Caco-2 (cell line): ENCODE measurements around the gene TNFRSF18. TPM values are rescaled to one million over a fixed set of nuclear protein-coding genes. Genes with fewer than 3 reads are reported as not detected.

Experiments
- BruUV-seq: library from RNA; stranded (reverse); fragments of 400-500 nt; replicated peaks from 2 replicates; lab custom pipeline; 2021; lab: Mats Ljungman, UMichigan
- CTCF ChIA-PET: fragments of 300-600 bp; sonication (Branson Sonifier 250); formaldehyde crosslinking; loops from one replicate; lab custom pipeline; 2022; ENCODE audit warnings: antibody characterized with exemption; lab: Charles Lee
- POLR2A ChIA-PET: fragments of 300-600 bp; sonication (Branson Sonifier 250); formaldehyde crosslinking; loops from one replicate; lab custom pipeline; 2022; ENCODE audit warnings: antibody characterized with exemption; lab: Charles Lee
- DNase-seq, 2 experiments: peaks; one replicate each; pipeline versions ENCODE4 v3.0.0 to v3.0.0-alpha.2; 2020 to 2022
- H3K27me3 ChIP-seq: replicated peaks from 2 replicates; pipeline ENCODE4 v1.6.0; 2011; ENCODE audit warnings: low read length; ENCODE audit not compliant: control insufficient read depth, insufficient read depth
- H3K36me3 ChIP-seq: 2 replicates; pipeline ENCODE4 v1.5.1; 2011; ENCODE audit warnings: low read length; ENCODE audit not compliant: control insufficient read depth, insufficient read depth
- H3K4me1 ChIP-seq: fragments of 250-450 bp; sonication (Bioruptor Pico); 2 replicates; pipeline ENCODE4 v1.5.1; 2020; ENCODE audit warnings: mild to moderate bottlenecking
- H3K4me3 ChIP-seq: 2 replicates; pipeline ENCODE4 v1.5.1; 2011; ENCODE audit warnings: low read depth, mild to moderate bottlenecking, control low read depth, low read length
- H3K9me3 ChIP-seq: fragments of 250-450 bp; sonication (Bioruptor Pico); 2 replicates; pipeline ENCODE4 v1.5.1; 2020; ENCODE audit warnings: mild to moderate bottlenecking, moderate library complexity
- H3K27ac Mint-ChIP-seq: one replicate; pipeline ENCODE4 v1.8.0; 2022; ENCODE audit warnings: mixed read lengths; ENCODE audit not compliant: unreplicated experiment
- H3K27me3 Mint-ChIP-seq: one replicate; pipeline ENCODE4 v1.8.0; 2022; ENCODE audit warnings: mixed read lengths; ENCODE audit not compliant: insufficient read depth, unreplicated experiment
- H3K36me3 Mint-ChIP-seq: one replicate; pipeline ENCODE4 v1.8.0; 2022; ENCODE audit warnings: mild to moderate bottlenecking, mixed read lengths; ENCODE audit not compliant: insufficient read depth, unreplicated experiment
- H3K4me1 Mint-ChIP-seq: one replicate; pipeline ENCODE4 v1.8.0; 2022; ENCODE audit warnings: low read depth, mixed read lengths; ENCODE audit not compliant: unreplicated experiment
- H3K4me3 Mint-ChIP-seq: one replicate; pipeline ENCODE4 v1.8.0; 2022; ENCODE audit warnings: mild to moderate bottlenecking, moderate library complexity, mixed read lengths; ENCODE audit not compliant: unreplicated experiment
- H3K9me3 Mint-ChIP-seq: one replicate; pipeline ENCODE4 v1.8.0; 2022; ENCODE audit warnings: mixed read lengths; ENCODE audit not compliant: unreplicated experiment
- intact Hi-C: fragments of 100-400 bp; cut with micrococcal nuclease; formaldehyde crosslinking; loops from one replicate; pipeline ENCODE4 v1.10.0; 2022; ENCODE audit not compliant: unreplicated experiment
- microRNA-seq: library from miRNA; unstranded; fragments of <30 nt; microRNA quantifications from one replicate; pipeline ENCODE4 v1.2.0, GENCODE V29; 2022
- total RNA-seq: library from RNA; stranded (reverse); gene quantifications from 2 replicates; pipeline ENCODE4 v1.2.3, GENCODE V29; 2022
- TF ChIP-seq, protein P1 (sequence below), 2 experiments: fragments of 200-600 bp in 1 of 2; IDR thresholded peaks; 1 replicate in 1 of 2; 2 replicates in 1 of 2; pipeline versions ENCODE4 v1.5.1 to v1.8.0; 2011 to 2022; ENCODE audit warnings: antibody characterized with exemption in 1 of 2, control low read depth in 1 of 2, inconsistent platforms in 1 of 2, low read depth in 1 of 2, low read length in 1 of 2, mild to moderate bottlenecking in 1 of 2, moderate library complexity in 1 of 2; ENCODE audit not compliant: insufficient read depth in 1 of 2, severe bottlenecking in 1 of 2, unreplicated experiment in 1 of 2

TNFRSF18 gene
- total RNA-seq, 1 experiment from 2014 or later, result not detected

DNA sequence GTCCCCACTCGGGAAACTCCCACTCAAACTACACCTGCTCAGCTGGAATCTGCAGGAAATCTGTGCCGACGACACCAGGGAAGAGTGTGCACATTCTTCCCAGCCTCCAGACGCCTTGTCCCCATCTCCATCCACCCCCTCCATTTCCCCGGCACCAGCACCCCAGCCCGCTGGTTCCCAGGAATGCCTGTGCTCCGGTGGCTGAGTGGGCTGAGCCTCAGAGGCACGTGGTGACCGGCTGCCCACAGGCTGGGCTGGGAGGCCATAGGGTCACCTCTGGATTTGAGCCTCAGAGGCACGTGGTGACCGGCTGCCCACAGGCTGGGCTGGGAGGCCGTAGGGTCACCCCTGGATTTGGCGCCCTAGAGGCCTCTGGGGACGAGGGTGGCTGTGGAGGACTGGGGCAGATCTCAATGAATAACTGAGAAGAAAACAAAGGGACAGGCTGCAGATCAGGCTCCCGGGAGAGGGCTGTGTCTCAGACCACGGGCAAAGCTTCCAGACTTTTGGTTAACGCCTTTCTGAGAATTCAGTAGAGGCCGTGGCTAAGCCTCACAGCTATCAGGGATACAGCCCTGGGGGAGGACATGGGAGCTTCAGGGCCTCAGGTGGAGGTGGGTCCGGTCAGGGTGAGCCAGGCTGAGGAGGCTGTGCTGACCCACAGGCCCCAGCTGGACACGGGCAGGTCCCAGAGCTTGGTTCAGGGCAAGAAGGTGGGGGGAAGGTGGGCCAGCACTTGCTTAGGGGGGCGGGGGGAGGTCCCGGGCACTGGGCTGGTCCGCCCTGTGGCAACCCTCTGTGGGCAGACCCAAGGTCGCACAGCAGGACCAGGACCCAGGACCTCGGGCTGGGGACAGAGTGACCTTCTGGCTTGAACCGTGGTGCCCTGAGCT lies 50.0 kb downstream of the TNFRSF18 start:
- Mint-ChIP-seq H3K27ac (no peak overlapping the region), H3K27me3 (no peaks in the 10 kb centered on the region), H3K36me3 (peaks cover 11% of the 10 kb centered on the region), H3K4me1 (no peaks in the 10 kb centered on the region), H3K9me3 (peaks cover 25% of the 10 kb centered on the region), H3K4me3 (peak overlapping the region; percentile 19)
- no peak overlapping the region for H3K4me3 ChIP-seq
- H3K4me1 ChIP-seq, result peaks cover 6% of the 10 kb centered on the region; the same call in 1 of the 2 replicates
- no peaks in the 10 kb centered on the region for H3K36me3 ChIP-seq
- BruUV-seq, result no TSS peak
- intact Hi-C loops, result no loop called here
- H3K27me3 ChIP-seq, result no peaks in the 10 kb centered on the region
- ChIA-PET CTCF (no interaction called here), POLR2A (no interaction called here)
- H3K9me3 ChIP-seq, result no peaks in the 10 kb centered on the region
- DNase-seq, result no peak
- TF ChIP-seq, protein P1, sequence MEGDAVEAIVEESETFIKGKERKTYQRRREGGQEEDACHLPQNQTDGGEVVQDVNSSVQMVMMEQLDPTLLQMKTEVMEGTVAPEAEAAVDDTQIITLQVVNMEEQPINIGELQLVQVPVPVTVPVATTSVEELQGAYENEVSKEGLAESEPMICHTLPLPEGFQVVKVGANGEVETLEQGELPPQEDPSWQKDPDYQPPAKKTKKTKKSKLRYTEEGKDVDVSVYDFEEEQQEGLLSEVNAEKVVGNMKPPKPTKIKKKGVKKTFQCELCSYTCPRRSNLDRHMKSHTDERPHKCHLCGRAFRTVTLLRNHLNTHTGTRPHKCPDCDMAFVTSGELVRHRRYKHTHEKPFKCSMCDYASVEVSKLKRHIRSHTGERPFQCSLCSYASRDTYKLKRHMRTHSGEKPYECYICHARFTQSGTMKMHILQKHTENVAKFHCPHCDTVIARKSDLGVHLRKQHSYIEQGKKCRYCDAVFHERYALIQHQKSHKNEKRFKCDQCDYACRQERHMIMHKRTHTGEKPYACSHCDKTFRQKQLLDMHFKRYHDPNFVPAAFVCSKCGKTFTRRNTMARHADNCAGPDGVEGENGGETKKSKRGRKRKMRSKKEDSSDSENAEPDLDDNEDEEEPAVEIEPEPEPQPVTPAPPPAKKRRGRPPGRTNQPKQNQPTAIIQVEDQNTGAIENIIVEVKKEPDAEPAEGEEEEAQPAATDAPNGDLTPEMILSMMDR (IDR thresholded peaks at IDR 0.05; ENCODE audit: insufficient read depth in 1 of 2, low read depth in 1 of 2, low read length in 1 of 2, severe bottlenecking in 1 of 2, unreplicated experiment in 1 of 2), result no peak

DNA sequence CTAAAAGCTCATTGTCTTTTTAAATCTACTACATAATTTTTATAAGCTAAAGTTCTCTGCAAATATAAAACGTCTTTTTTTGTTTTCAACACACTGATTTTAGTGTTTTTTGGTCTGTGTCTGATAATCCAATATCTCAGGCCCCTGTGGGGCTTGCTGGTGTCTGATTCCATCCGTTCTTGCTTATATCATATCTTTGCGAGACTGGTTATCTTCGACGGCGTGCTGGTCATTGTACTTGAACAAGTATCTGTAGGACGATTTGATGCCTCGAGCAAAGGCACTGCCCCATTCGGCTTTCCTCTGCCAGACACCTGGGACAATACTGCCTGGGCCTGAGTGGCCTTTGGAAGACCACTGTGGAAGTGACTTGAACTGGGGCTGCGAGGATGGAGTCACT lies 51.1 kb downstream of the TNFRSF18 start:
- no peak overlapping the region for H3K27ac Mint-ChIP-seq
- no peaks in the 10 kb centered on the region for H3K27me3 ChIP-seq
- H3K36me3 Mint-ChIP-seq, result peaks cover 11% of the 10 kb centered on the region
- no peak for DNase-seq
- peaks cover 6% of the 10 kb centered on the region; the same call in 1 of the 2 replicates for H3K4me1 ChIP-seq
- no peaks in the 10 kb centered on the region for H3K27me3 Mint-ChIP-seq
- H3K4me1 Mint-ChIP-seq, result no peaks in the 10 kb centered on the region
- intact Hi-C loops, result no loop called here
- TF ChIP-seq, protein P1 (IDR thresholded peaks at IDR 0.05; ENCODE audit: insufficient read depth in 1 of 2, low read depth in 1 of 2, low read length in 1 of 2, severe bottlenecking in 1 of 2, unreplicated experiment in 1 of 2), result no peak
- H3K36me3 ChIP-seq, result no peaks in the 10 kb centered on the region
- peaks cover 25% of the 10 kb centered on the region for H3K9me3 Mint-ChIP-seq
- POLR2A ChIA-PET, result no interaction called here
- H3K4me3 ChIP-seq, result no peak overlapping the region
- H3K9me3 ChIP-seq, result no peaks in the 10 kb centered on the region
- H3K4me3 Mint-ChIP-seq, result no peak overlapping the region
- no TSS peak for BruUV-seq
- CTCF ChIA-PET, result no interaction called here

DNA sequence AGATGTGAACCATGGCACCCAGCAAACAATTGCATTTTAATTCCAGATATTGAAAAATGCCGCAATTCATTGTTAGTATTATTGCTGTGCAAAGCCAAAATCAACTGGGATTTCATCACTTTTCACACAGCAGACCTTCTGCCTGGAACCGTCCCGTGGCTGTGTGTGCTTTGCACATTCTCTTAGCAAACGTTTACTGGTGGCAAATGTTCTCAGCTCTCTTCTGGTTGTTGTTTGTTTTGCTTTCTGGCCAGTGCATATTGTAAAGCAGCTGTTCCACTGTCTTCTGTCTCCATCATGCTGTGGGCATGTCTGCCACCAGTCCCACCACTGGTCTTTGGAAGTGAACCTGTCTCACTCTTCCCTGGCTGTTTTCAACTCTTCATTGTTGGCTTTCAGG lies 52.5 kb downstream of the TNFRSF18 start:
- H3K4me1 Mint-ChIP-seq, result no peaks in the 10 kb centered on the region
- POLR2A ChIA-PET, result interaction anchor here (0.7 kb wide), 1 partner anchor 9 kb away, joined by 3 read pairs; no protein-coding TSS in a partner anchor
- Histone ChIP-seq H3K4me1 (peaks cover 6% of the 10 kb centered on the region; the same call in 1 of the 2 replicates), H3K36me3 (no peaks in the 10 kb centered on the region), H3K27me3 (no peaks in the 10 kb centered on the region), H3K4me3 (no peak overlapping the region), H3K9me3 (no peaks in the 10 kb centered on the region)
- DNase-seq, result no peak
- peaks cover 11% of the 10 kb centered on the region for H3K36me3 Mint-ChIP-seq
- H3K27me3 Mint-ChIP-seq, result no peaks in the 10 kb centered on the region
- CTCF ChIA-PET, result no interaction called here
- H3K27ac Mint-ChIP-seq, result peak overlapping the region; percentile 27
- no peak overlapping the region for H3K4me3 Mint-ChIP-seq
- no TSS peak for BruUV-seq
- TF ChIP-seq, protein P1 (IDR thresholded peaks at IDR 0.05; ENCODE audit: insufficient read depth in 1 of 2, low read depth in 1 of 2, low read length in 1 of 2, severe bottlenecking in 1 of 2, unreplicated experiment in 1 of 2), result no peak
- intact Hi-C loops, result no loop called here
- peaks cover 25% of the 10 kb centered on the region for H3K9me3 Mint-ChIP-seq

Small RNA genes lying within 50 kb of the gene (microRNA-seq; reads per million reads assigned to microRNA genes)
- gene MIR200A (745 reads per million, percentile 85 among the genes with 10 or more reads in this experiment), gene MIR200B (13,305 reads per million, percentile 98 among the genes with 10 or more reads in this experiment), gene MIR429 (1,317 reads per million, percentile 90 among the genes with 10 or more reads in this experiment)

Other genes with a start within 250 kb of the TNFRSF18 start
- gene NOC2L, start 247.3 kb downstream of the TNFRSF18 start, total RNA-seq, result 93.4 and 94.1 TPM in 2 replicates
- gene KLHL17, start 246.0 kb downstream of the TNFRSF18 start, total RNA-seq, result 33.1 and 34.4 TPM in 2 replicates
- gene PLEKHN1, start 240.1 kb downstream of the TNFRSF18 start, total RNA-seq, result 3.1 and 4.0 TPM in 2 replicates
- gene PERM1, start 224.5 kb downstream of the TNFRSF18 start, total RNA-seq, result 0.18 and 0.65 TPM in 2 replicates
- gene HES4, start 206.5 kb downstream of the TNFRSF18 start, total RNA-seq, result 45.5 and 53.8 TPM in 2 replicates
- 55.5 and 63.1 TPM in 2 replicates for gene ISG15, start 193.1 kb downstream of the TNFRSF18 start, total RNA-seq
- gene AGRN, start 186.5 kb downstream of the TNFRSF18 start, total RNA-seq, result 176 and 188 TPM in 2 replicates
- gene RNF223, start 132.3 kb downstream of the TNFRSF18 start, total RNA-seq, result 0.56 and 0.57 TPM in 2 replicates
- 12.9 and 14.0 TPM in 2 replicates for gene C1orf159, start 90.5 kb downstream of the TNFRSF18 start, total RNA-seq
- gene TTLL10, start 32.7 kb downstream of the TNFRSF18 start, total RNA-seq, result 0.29 and 1.2 TPM in 2 replicates
- gene TNFRSF4, start 7.6 kb upstream of the TNFRSF18 start, total RNA-seq, result not detected in 2 replicates
- 138 and 140 TPM in 2 replicates for gene SDF4, start 25.4 kb upstream of the TNFRSF18 start, total RNA-seq
- 24.8 and 25.3 TPM in 2 replicates for gene B3GALT6, start 25.6 kb upstream of the TNFRSF18 start, total RNA-seq
- gene C1QTNF12, start 40.1 kb upstream of the TNFRSF18 start, total RNA-seq, result 3.4 and 3.7 TPM in 2 replicates
- gene UBE2J2, start 67.3 kb upstream of the TNFRSF18 start, total RNA-seq, result 57.2 and 62.7 TPM in 2 replicates
- 1.0 and 2.8 TPM in 2 replicates for gene SCNN1D, start 73.8 kb upstream of the TNFRSF18 start, total RNA-seq
- 46.6 and 48.5 TPM in 2 replicates for gene ACAP3, start 101.3 kb upstream of the TNFRSF18 start, total RNA-seq
- gene PUSL1, start 102.0 kb upstream of the TNFRSF18 start, total RNA-seq, result 39.8 and 43.8 TPM in 2 replicates
- gene INTS11, start 118.1 kb upstream of the TNFRSF18 start, total RNA-seq, result 103 and 115 TPM in 2 replicates
- gene CPTP, start 118.2 kb upstream of the TNFRSF18 start, total RNA-seq, result 16.2 and 16.8 TPM in 2 replicates
- 0.09 and 0.29 TPM in 2 replicates for gene TAS1R3, start 124.7 kb upstream of the TNFRSF18 start, total RNA-seq
- gene DVL1, start 142.8 kb upstream of the TNFRSF18 start, total RNA-seq, result 40.6 and 43.0 TPM in 2 replicates
- 4.9 and 5.0 TPM in 2 replicates for gene MXRA8, start 152.0 kb upstream of the TNFRSF18 start, total RNA-seq
- gene AURKAIP1, start 168.6 kb upstream of the TNFRSF18 start, total RNA-seq, result 187 and 200 TPM in 2 replicates
- 145 and 147 TPM in 2 replicates for gene CCNL2, start 192.7 kb upstream of the TNFRSF18 start, total RNA-seq
- 109 and 110 TPM in 2 replicates for gene MRPL20, start 200.7 kb upstream of the TNFRSF18 start, total RNA-seq
- 1.6 and 3.2 TPM in 2 replicates for gene ANKRD65, start 214.7 kb upstream of the TNFRSF18 start, total RNA-seq
- 73.7 and 74.7 TPM in 2 replicates for gene VWA1, start 229.1 kb upstream of the TNFRSF18 start, total RNA-seq
- 0.84 and 0.95 TPM in 2 replicates for gene ATAD3C, start 243.1 kb upstream of the TNFRSF18 start, total RNA-seq